Middle frontal gyrus (tissue), 1 donor: ENCODE measurements around the gene DHX36.
A peak's percentile ranks its signal among the peaks of the same experiment; 100 is the strongest.

ENCODE experiments used
- DNase-seq: peaks from one replicate; pipeline ENCODE4 v3.0.0-alpha.2; 2015; ENCODE audit warnings: low spot score; ENCODE audit errors: extremely low spot score

DHX36 gene

DNA sequence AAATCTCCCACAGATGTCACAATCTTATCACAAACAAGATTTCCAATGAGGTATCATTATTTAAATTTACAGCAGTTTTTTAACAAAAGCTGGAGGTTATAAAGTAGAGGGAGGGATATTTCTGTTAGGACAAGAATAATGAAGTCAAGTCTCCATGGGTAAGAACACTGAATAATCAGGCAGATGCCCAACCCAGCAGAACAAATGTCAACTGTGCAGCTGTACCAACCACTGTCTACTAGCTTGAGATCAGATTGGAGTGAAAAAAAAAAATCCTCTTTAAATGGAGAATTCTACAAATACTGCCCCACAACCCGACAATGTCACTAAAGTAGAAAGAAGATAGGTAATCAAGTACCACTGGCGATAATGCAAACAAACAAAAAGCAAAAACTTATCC lies 30.3 kb downstream of the DHX36 start:
- no peak for DNase-seq

DNA sequence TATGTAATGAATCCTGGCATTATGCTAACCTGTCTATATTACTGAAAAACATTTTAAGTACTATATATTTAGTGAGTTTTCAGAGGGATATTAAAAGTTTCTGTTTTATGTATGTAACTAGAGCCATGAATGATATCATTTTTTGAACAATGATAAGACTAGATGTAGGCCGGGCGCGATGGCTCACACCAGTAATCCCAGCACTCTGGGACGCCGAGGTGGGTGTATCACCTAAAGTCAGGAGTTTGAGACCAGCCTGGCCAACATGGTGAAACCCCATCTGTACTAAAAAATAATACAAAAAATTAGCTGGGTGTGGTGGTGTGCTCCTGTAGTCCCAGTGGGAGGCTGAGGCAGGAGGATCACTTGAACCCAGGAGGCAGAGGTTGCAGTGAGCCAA lies 34.1 kb downstream of the DHX36 start:
- DNase-seq = no peak

DNA sequence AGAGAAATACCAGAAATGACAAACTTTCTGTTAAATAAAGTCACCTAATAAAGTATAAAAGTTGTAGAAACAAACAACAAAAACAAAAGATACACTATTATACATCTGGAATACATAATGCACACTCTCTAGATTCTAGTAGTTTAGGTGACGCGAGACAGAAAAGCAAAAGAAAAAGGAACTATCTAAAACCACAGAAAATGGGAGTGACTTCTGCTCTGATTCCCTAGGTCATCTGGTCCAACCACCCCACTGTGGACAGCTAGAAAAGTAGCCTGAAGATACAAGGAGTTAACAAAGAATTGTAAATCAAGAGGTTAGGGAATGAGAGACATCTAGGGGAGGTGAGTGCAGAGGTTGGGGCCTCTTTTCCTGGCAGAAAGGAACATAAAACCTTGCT lies 39.1 kb downstream of the DHX36 start:
- DNase-seq = no peak

DNA sequence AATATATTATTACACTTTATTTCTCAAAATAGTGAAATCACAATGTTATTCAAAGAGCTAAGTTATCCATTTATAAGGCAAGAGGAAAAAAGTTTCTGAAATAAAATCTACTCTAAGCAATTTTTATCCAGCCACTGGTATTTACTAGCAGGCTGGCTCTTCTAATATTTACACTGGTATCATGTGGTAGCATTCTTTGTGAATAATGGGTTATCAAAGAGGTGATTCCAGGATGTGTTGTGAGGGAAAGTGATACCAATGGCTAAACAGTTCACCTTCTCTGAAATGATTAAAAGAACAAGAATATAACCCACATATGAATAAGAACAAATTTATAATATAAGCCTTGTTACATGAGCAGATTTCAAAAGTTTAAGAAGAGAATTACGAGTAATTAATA lies 44.1 kb downstream of the DHX36 start:
- no peak for DNase-seq

DNA sequence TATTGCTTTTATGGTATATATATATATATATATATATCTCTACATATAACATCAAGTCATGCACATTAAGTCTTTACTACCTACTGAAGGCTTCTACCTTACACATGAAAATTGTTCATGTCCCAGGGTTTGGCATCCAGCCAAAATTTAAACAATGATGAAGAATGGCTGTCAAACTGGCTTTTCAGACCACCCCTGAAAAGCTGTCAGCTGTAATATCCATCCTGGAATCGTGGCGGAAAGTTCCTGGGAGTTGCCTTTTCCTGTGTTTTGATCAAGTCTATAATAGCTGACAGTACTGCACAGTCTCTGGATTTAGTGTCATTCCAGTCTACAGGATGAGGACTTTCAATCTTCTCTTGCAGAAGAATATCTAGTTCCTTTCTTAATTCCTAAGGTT lies 48.3 kb downstream of the DHX36 start:
- DNase-seq = no peak

DNA sequence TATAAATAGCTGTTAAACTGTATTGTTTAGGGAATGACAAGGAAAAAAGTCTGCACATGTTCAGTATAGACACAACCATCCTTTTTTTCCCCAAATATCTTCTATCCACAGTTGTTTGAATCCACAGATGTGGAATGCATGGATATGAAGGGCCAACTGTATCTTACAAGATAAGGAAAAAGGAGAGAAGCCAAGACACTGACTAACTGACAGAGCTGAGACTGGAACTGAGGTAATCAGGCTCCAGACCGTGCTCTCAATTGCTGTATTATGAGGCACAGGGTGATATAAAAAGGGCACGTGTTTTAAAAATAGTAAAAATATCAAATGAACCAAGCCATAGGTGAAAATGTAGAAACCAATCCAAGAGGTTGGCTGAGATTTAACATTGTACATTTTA lies 49.0 kb downstream of the DHX36 start:
- DNase-seq = no peak

DNA sequence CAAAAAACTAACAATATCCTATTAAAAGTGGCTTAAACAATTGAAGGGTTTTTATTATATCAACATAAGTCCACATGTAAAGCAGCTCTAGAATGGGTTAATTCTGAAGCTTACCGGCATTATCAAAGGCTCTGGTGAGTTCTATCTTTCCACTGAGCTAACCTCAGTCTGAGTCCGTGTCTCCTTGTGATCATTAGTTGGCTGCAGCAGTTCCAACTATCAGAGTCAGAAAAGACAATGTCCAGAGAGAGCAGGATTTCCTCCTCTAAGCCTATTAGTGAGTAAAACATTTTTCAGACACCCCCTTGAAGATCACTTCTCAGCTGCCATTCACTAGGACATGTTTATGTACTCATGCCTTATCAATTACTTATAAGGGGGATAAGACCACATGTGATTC lies 49.9 kb downstream of the DHX36 start:
- DNase-seq = no peak

DNA sequence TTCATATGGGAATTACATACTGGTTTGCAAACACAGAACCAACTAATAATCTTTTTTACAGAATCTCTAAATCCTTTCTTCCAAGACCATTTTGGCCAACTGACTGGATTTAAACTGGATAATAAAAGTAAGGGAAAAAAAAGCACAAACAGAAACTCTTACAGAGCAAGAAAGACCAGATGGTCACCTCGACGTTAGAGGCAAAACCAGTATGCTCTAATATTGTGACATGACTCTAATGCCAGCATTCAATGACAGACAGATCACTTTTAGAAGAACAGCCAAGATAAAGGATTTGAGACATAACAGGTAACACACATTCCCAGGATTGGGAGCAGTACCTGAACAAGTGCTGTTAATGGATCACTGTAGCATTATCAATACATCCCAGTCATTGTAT lies 50.9 kb downstream of the DHX36 start:
- no peak for DNase-seq

DNA sequence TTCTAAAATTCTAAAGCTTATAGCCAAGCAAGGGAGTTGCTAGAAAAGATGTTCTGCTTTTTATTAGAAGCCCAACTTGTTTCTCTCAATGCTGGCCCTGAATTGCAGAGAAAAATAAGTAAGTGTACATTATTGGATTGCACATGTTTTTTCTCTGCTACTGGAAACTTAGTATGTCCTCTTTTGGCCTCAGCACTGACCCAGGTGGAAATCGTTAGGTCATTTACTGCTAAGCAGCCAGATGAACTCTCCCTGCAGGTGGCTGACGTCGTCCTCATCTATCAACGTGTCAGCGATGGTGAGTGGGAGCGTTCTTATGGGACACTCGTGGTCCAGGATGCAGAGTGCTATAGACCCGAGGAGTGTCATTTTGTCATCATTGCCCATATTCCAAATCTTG lies 69.8 kb downstream of the DHX36 start:
- no peak for DNase-seq

DNA sequence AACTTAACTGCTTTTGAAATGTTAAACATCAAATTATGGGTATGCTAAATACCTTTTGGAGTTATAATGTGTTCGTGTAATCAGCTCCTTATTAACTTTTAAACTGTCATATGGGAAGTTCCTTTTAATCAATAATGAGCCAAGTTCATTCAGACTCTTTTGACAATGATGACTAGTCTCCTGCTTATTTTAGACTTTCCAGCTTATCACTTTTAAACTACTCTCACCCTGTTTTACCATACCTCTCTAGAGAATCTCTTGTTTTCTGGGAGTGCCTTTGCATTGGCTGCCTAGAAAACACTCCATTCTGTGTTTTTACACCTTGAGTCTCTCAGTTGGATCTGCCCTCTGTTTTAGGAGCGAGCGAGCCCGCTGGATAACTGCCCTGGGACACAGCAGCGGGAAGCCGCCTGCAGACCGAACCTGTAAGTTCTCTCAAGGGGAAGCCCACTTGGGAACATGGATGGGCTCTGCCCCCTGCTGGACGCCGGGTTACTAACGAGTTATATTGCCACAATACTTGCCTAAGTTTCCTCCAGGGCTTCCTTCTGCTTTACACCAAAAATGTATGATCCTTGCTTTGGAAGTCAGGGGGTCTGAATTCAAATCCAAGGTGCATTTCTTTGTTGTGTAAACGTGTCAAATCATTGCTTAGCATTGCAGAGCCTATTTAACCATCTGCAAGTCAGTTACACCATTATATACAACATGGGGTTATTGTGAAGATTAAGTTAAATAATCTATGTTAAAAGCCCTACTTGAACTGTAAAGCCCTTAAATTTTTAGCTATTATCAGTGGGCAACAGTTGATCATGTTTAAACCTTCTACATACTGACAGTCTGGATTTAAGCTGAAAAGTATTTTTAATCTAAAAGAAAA lies 71.3 kb downstream of the DHX36 start:
- peak; percentile 55 for DNase-seq

DNA sequence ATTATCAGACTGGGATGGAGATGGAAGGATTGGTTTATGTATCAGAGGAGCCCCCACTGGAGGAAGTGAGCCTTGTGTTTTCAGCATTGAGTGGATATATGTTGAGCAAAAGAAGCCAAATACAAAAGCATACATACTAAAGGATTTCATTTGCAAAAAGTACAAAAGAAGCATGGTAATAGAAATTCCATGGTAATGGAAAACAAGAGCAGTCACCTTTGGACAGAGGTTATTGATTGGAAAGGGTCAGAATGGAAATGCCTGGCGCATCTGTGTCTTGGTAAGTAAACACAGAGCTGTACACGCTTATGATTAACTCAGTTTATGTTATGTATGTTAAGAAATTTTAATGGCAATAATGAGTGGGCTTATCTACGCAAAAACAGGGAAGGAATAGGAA lies 72.7 kb downstream of the DHX36 start:
- DNase-seq = no peak

DNA sequence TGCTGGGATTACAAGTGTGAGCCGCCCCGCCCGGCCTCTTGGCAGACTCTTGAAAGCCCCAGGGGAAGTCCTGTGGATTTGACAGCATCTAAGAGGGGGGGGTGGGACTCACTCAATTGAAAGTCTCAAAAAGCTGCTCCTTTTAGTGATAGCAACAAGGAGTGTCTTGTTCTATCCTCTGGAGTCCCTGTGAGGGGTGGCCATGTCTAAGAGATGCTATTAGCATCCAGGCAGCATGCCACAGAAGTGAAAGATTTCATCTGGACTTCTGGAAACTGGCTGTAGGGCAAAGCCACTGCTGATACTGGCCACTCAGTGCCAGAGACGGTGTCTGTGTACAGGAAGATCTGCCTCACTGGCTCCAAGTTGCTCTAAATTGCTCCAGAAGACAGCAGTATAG lies 74.0 kb downstream of the DHX36 start:
- no peak for DNase-seq

DNA sequence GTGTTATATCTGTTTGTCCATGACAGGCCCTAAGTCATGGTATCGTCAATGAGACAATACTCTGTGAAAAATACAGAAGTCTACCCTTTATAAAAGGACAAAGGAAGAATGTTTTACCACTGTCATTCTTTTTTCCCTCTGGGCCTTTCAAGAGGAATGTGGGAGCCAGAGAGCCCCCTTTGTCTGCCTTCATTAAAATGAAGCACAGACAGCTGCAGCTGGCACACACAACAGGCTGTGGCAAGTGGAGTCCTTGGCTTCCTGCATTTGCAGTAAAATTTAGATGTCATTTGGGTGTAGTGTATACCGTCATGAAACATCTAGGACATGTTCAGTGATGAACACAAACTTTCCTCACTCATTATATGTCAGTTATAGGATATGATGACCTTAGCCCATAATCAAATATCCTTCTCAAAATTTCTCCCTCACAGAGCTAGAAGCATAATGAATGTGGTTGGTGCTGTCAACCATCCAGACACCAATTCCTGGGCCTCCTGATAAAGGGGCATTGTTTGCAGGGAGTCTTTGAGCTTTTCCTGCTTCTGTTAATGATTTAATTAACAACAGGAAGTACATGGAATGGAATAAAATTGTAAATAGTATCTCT lies 76.4 kb downstream of the DHX36 start:
- no peak for DNase-seq

DNA sequence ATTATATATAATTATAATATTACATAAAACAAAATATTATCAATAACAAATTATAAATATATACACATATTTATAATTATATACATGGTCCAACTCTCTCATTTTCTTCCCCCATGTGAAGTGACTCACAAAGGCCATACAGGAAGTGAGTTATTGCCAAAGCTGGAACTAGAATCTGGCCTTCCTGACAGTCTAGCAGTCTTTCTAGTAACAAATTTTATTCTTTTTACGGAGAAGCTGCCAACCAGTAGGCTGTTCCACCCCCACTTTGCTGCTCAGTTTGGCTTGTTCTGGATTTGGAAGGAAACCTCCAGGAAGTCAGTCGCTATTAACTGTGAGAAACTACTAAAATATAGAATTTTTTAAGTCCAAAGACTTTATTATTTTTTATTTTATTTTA lies 79.6 kb downstream of the DHX36 start:
- no peak for DNase-seq

DNA sequence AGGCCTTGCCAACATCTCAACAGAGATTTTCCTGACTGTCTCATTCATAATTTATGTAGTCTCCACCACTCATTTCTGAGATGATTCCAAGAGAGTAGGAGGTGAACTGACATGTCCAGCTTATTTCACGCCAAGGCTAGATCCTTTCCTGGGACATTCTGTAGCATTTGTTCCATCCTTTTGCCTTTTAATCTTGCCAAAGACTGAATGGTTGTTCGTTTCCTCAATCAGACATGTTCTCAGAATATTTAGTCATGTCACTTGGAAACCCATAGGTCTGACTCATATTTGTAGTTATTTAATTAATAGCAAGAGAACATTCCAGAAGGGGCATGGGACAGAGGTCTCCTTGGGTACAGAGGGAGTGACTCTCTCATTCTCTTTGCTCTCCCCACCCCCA lies 80.9 kb downstream of the DHX36 start:
- no peak for DNase-seq

DNA sequence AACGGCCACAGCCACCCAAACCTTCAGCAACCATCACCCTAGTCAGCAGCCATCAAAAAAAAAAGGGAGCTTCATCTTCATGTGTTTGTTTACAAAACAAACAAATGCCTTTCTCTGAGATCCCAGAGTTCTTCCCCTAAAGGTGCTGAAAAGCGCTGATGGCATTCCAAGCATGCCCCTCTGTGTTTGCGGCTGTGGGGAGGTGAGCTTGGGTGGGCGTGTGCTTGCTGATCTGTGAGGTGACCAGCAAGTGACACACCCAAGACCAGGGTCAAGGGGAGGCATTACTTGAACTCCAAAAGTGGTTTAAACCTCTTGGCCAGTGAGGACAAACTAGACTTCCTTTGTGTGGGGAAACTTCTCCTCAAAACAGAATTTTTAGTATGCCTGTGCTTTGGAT lies 81.5 kb downstream of the DHX36 start:
- no peak for DNase-seq

DNA sequence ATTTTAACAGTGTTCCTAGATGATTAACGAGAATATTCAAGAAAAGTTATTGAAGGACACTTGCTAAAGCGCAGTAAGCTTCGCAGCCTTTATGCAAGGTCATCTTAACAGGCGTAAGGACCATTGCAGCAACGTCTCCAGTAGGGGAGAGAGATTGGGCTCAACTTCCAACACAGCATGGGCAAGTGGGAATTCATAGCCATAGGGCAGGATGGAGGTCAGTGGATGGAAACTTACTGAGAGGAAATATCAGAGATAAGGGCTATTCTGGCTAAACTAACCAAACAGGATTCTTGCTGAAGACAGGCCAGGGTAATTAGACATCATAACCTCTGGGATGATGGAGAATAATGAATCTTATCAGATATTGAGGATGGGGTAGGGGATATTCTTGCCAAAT lies 82.8 kb downstream of the DHX36 start:
- no peak for DNase-seq

DNA sequence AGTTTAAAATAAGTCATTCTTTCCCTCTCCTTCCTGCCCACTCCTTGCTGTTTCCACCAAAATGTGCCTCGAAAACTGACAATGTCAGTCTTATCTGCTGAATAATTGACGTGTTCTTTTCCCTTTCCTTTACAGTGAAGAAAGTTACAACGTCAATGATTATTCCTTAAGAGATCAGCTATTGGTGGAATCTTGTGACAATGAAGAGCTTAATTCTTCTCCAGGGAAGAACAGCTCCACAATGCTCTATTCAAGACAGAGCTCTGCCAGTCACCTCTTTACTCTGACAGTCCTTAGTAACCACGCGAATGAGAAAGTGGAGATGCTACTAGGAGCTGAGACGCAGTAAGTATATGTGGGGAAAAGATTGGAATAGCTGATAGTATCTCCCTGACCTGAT lies 84.1 kb downstream of the DHX36 start:
- no peak for DNase-seq

DNA sequence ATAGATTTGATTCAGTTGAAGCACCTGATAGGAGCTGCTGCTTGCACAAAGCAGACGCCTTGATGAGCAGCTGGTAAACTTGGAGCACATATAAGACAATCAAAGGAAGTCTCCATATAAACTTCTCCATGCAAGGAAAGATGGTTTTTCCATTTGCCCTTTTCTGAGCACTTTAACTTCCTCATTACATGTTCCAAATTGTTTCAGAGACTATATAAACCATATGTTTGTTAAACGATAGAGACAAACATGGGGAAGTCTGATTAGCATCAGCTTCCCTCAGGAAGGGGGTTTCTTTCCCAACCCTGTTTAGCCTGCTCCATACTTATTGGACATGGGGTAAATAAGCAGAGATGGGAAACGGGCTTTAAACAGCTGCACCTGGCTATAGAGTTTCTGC lies 88.0 kb downstream of the DHX36 start:
- no peak for DNase-seq

DNA sequence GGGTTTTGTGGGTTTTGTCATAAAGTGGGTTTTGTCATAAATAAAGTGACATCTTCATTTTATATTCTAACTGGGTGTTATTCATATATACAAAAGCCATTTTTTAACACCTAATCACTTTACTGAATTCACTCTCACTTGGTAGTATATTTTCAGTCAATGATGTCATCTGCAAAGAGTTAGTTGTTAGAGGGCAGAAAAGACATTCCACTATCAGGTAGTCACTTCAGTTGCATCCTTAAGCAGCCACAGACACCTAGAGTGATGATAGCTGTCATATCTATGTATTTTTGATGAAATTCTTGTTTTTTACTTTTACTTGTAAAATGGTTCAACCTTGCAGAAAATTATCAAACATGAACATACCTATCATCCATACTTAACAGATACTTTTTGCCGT lies 89.0 kb downstream of the DHX36 start:
- no peak for DNase-seq

DNA sequence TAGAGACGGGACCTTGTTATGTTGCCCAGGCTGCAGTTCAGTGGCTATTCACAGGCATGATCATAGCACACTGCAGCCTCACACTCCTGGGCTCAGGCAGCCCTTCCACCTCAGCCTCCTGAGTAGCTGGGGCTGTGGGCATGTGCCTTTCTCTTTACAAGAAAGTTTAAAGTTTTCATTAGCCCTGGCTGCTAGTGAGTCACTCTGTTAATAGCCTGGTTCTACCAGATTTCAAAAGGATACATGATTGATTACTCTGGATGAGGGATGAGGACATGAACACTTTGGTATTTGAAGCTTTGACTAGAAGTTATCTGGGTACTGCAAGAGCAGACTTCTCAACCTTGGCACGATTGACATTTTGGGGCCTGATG lies 95.1 kb downstream of the DHX36 start:
- no peak for DNase-seq

DNA sequence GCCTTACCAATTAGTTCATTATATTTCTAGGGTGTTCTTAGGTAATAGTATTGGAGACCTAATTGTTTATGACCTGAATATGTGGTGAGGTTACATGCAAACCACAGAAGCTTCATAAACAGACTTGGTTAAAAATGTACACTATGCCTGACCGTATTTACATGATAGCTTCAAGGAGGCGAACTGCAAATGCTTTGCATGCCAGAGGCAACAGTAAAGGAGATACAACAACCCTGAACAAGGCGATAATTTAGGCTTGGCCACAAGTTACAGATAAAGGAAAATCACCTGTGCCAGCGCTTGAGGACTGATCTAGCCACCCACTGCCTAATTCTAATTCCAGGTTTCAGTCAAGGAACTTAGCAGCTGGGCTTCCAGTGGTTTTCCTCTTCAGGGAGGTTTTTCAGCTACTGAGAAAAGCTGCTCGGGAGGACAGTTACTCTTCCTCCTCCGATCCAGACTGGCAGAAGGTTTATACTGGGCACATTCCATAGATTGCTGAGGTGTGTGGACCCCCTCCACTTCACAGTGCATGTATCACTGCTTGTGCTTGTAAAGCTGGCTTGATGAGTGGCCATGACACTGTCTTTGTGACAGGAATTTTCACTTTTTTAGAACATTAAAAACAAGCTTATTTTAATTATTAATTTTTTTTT lies 95.6 kb downstream of the DHX36 start:
- DNase-seq = no peak

DNA sequence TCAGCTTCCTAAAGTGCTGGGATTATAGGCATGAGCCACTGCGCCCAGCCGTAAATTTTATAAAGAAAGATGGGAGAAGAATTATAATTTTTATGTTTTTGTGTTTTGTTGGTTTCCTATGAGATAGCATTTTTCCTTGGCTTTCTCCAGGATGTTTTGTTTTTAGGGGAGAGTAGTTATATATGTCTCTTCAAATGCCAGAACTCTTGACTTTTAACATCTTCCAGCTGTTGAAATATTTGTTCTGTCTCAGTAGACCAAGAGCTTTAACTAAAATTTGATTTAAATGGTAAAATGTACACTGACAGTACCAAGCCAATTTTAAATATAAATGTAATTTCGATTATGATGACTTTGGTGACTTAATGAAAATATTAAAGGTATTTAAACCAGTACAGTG lies 96.8 kb downstream of the DHX36 start:
- DNase-seq = no peak
